ENCODE data around the gene DNAJA4.

- no peak for TF ChIP-seq MYC (IDR thresholded peaks at IDR 0.05; ENCODE audit: borderline replicate concordance, low read length)
- no peak for TF ChIP-seq E2F6 (IDR thresholded peaks at IDR 0.05; ENCODE audit: borderline replicate concordance, low read depth)
- TF ChIP-seq CTCF (IDR thresholded peaks at IDR 0.05) = no peak
- TF ChIP-seq EP300 (IDR thresholded peaks at IDR 0.05) = no peak
- TF ChIP-seq USF2 (IDR thresholded peaks at IDR 0.05) = no peak
These were observed 8.0 kb downstream of the DNAJA4 start for GRCh38 chr15:78272316-78272715.

Measured in A549 (cell line).